Natural killer cell (primary cell): ENCODE measurements around the gene SNTA1. TPM values are rescaled to one million over a fixed set of nuclear protein-coding genes. Genes with fewer than 3 reads are reported as not detected.
"Not testable (repeated sequence)": the region's sequence is repeated elsewhere in the genome, so short reads cannot be mapped to it uniquely, and the experiment has no call there.

Source experiments
- ATAC-seq, 3 donors: fragments of 150-1000 bp in 2 of 3; fragments of 200-7000 bp in 1 of 3; cut with Tn5 transposase; 1 replicate in 1 of 3; 2 replicates in 2 of 3; pipeline ENCODE4 v1.10.0; 2021; ENCODE audit warnings: mild to moderate bottlenecking in 2 of 3, moderate library complexity in 2 of 3
- DNase-seq, 2 donors: peaks; one replicate each; pipeline versions ENCODE4 v3.0.0 to v3.0.0-alpha.2; 2013 to 2021; ENCODE audit warnings: mixed read lengths in 1 of 2
- H3K27ac ChIP-seq: one replicate; pipeline ENCODE4 v1.5.1; 2013; ENCODE audit warnings: mild to moderate bottlenecking, low read length
- H3K27me3 ChIP-seq: one replicate; pipeline ENCODE4 v1.6.1; 2013; ENCODE audit warnings: low read length; ENCODE audit not compliant: control insufficient read depth, insufficient read depth
- H3K36me3 ChIP-seq: one replicate; pipeline ENCODE4 v1.6.1; 2013; ENCODE audit warnings: low read length; ENCODE audit not compliant: control insufficient read depth, insufficient read depth
- H3K4me1 ChIP-seq: one replicate; pipeline ENCODE4 v1.6.1; 2013; ENCODE audit warnings: low read length; ENCODE audit not compliant: control insufficient read depth, insufficient read depth
- H3K4me3 ChIP-seq: one replicate; pipeline ENCODE4 v1.5.1; 2013; ENCODE audit warnings: low read length
- H3K9me3 ChIP-seq: one replicate; pipeline ENCODE4 v1.6.1; 2013; ENCODE audit warnings: low read length; ENCODE audit not compliant: control insufficient read depth, insufficient read depth
- H3K27ac Mint-ChIP-seq, 2 donors: one replicate each; pipeline ENCODE4 v1.8.0; 2022; ENCODE audit warnings: mild to moderate bottlenecking in 2 of 2, mixed read lengths in 2 of 2, moderate library complexity in 1 of 2
- H3K27me3 Mint-ChIP-seq, 2 donors: one replicate each; pipeline ENCODE4 v1.8.0; 2022; ENCODE audit warnings: low read depth in 2 of 2, mixed read lengths in 2 of 2
- H3K36me3 Mint-ChIP-seq: one replicate; pipeline ENCODE4 v1.8.0; 2022; ENCODE audit warnings: mixed read lengths
- H3K4me1 Mint-ChIP-seq, 2 donors: one replicate each; pipeline ENCODE4 v1.8.0; 2022; ENCODE audit warnings: mixed read lengths in 2 of 2
- H3K4me3 Mint-ChIP-seq: one replicate; pipeline ENCODE4 v1.8.0; 2022; ENCODE audit warnings: mild to moderate bottlenecking, moderate library complexity, mixed read lengths
- H3K9me3 Mint-ChIP-seq, 2 donors: one replicate each; pipeline ENCODE4 v1.8.0; 2022; ENCODE audit warnings: mixed read lengths in 2 of 2
- CTCF ChIP-seq: fragments of 200-600 bp; IDR thresholded peaks from one replicate; pipeline ENCODE4 v1.8.0; 2022; ENCODE audit warnings: antibody characterized with exemption
- WGBS: methylation state at CpG from one replicate; pipeline ENCODE4 v1.1.7; 2013; ENCODE audit warnings: missing lambda C conversion rate; ENCODE audit not compliant: insufficient coverage; 5-methylcytosine and 5-hydroxymethylcytosine counted together
- intact Hi-C: fragments of 100-400 bp; cut with micrococcal nuclease; formaldehyde crosslinking; loops from one replicate; pipeline ENCODE4 v1.14.2; 2022
- total RNA-seq, 4 donors: library from RNA; stranded (reverse); fragments of 120-200 nt in 1 of 4; gene quantifications; one replicate each; pipeline versions ENCODE4 v1.2.3 to v1.2.4, GENCODE V29; 2013 to 2022

The SNTA1 gene
- total RNA-seq, 3 donors from 2014 or later (not counting 1 experiment from before 2014, with no cell fraction given), result 1.2 to 2.4 (median 1.8) TPM

- WGBS, result 85% methylated on average over 3 of the region's 7 CpGs
- H3K27ac ChIP-seq, result no peak overlapping the region
- no peaks in the 10 kb centered on the region for H3K9me3 ChIP-seq
- Mint-ChIP-seq H3K4me1 (peaks cover 11 to 18% of the 10 kb centered on the region in 2 donors), H3K27me3 (no peaks in the 10 kb centered on the region), H3K27ac (no peak overlapping the region), H3K4me3 (peak overlapping the region; percentile 85), H3K9me3 (no peaks in the 10 kb centered on the region), H3K36me3 (no peaks in the 10 kb centered on the region)
- no peaks in the 10 kb centered on the region for H3K36me3 ChIP-seq
- H3K4me1 ChIP-seq, result peaks cover 16% of the 10 kb centered on the region
- DNase-seq (no peak), ATAC-seq (no peak)
- no peak overlapping the region for H3K4me3 ChIP-seq
- intact Hi-C loops, result no loop called here
- no peaks in the 10 kb centered on the region for H3K27me3 ChIP-seq
- TF ChIP-seq CTCF, result no peak
Observed at GRCh38 chr20:33441142-33441955, 2.2 kb downstream of the SNTA1 start.

- H3K4me3 ChIP-seq, intact Hi-C loops, DNase-seq, H3K4me3 Mint-ChIP-seq, H3K36me3 ChIP-seq, H3K9me3 Mint-ChIP-seq, H3K27me3 Mint-ChIP-seq, H3K9me3 ChIP-seq, H3K27me3 ChIP-seq, ATAC-seq, H3K27ac ChIP-seq, H3K27ac Mint-ChIP-seq, H3K36me3 Mint-ChIP-seq: not testable (repeated sequence)
- 95% methylated on average over 7 of the region's 7 CpGs for WGBS
- peaks cover 11 to 18% of the 10 kb centered on the region in 2 donors for H3K4me1 Mint-ChIP-seq
- peaks cover 16% of the 10 kb centered on the region for H3K4me1 ChIP-seq
Observed at GRCh38 chr20:33440562-33440961, 3.0 kb downstream of the SNTA1 start.

GRCh38 chr20:33438481-33438880 lies 5.1 kb downstream of the SNTA1 start:
- intact Hi-C loops, result no loop called here
- Histone ChIP-seq H3K4me3 (no peak overlapping the region), H3K27ac (no peak overlapping the region), H3K27me3 (no peaks in the 10 kb centered on the region), H3K4me1 (peaks cover 8% of the 10 kb centered on the region), H3K9me3 (no peaks in the 10 kb centered on the region), H3K36me3 (no peaks in the 10 kb centered on the region)
- Mint-ChIP-seq H3K4me1 (peaks cover 0 to 5% of the 10 kb centered on the region in 2 donors), H3K9me3 (no peaks in the 10 kb centered on the region), H3K27me3 (no peaks in the 10 kb centered on the region), H3K27ac (no peak overlapping the region), H3K4me3 (no peak overlapping the region), H3K36me3 (no peaks in the 10 kb centered on the region)
- WGBS, result 85% methylated on average over 2 of the region's 2 CpGs
- DNase-seq (no peak), ATAC-seq (no peak)
- TF ChIP-seq CTCF, result no peak

GRCh38 chr20:33437141-33437911 lies 6.2 kb downstream of the SNTA1 start:
- Histone ChIP-seq H3K4me1 (no peaks in the 10 kb centered on the region), H3K4me3 (no peak overlapping the region), H3K27ac (no peak overlapping the region), H3K27me3 (no peaks in the 10 kb centered on the region), H3K36me3 (no peaks in the 10 kb centered on the region), H3K9me3 (no peaks in the 10 kb centered on the region)
- ATAC-seq, result no peak
- H3K9me3 Mint-ChIP-seq, result no peaks in the 10 kb centered on the region
- DNase-seq, result no peak
- intact Hi-C loops, result no loop called here
- no peak for TF ChIP-seq CTCF
- no peaks in the 10 kb centered on the region for H3K27me3 Mint-ChIP-seq
- WGBS, result 97% methylated on average over 11 of the region's 12 CpGs
- no peak overlapping the region for H3K27ac Mint-ChIP-seq
- no peak overlapping the region for H3K4me3 Mint-ChIP-seq
- H3K36me3 Mint-ChIP-seq, result no peaks in the 10 kb centered on the region
- no peaks in the 10 kb centered on the region for H3K4me1 Mint-ChIP-seq
